ENCODE measurements around the gene ZNF333. TPM values are rescaled to one million over a fixed set of nuclear protein-coding genes. Genes with fewer than 3 reads are reported as not detected.

Gene ZNF333
- total RNA-seq, 1 donor from 2014 or later = 22.5 TPM

DNA sequence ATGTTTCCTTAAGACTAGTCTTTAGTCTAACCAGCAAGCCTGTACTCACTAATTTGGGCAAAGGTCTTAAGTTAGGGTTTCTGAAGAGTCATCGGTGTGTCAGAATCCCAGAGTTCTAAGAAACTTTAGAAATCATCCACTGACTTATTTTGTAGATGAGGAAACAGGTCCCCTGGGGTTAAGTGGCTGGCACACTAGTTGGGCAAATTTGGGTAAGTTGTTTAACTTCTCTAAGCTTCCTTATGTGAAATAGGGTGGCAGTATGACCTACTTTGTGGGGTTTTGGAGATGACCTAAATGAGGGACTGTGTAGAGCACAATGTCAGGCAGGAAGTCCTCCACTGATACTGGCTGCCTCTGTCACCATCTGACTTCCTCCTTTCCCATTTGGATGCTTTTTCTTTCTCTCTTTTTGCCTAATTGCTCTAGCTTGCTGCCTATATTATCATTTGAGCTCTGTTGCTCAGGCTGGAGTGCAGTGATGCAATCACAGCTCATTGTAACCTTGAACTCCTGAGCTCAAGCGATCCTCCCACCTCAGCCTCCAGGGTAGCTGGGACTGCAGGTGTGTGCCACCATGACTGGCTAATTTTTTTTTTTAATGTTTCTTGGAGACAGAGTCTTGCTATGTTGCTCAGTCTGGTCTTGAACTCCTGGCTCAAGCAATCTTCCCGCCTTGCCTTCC is 17.5 kb upstream of the ZNF333 start:
- DNase-seq (ENCODE audit: extremely low spot score, unreplicated experiment) = no peak
- no peak for TF ChIP-seq CTCF (conservative IDR thresholded peaks at IDR 0.05)
- H3K36me3 Mint-ChIP-seq = no peaks in the 10 kb centered on the region
- no peaks in the 10 kb centered on the region for H3K4me1 Mint-ChIP-seq (ENCODE audit: unreplicated experiment)
- H3K27me3 Mint-ChIP-seq = no peaks in the 10 kb centered on the region
- H3K4me3 Mint-ChIP-seq = no peak overlapping the region
- no peak overlapping the region for H3K27ac Mint-ChIP-seq
- H3K9me3 Mint-ChIP-seq = peaks cover under 1% of the 10 kb centered on the region

DNA sequence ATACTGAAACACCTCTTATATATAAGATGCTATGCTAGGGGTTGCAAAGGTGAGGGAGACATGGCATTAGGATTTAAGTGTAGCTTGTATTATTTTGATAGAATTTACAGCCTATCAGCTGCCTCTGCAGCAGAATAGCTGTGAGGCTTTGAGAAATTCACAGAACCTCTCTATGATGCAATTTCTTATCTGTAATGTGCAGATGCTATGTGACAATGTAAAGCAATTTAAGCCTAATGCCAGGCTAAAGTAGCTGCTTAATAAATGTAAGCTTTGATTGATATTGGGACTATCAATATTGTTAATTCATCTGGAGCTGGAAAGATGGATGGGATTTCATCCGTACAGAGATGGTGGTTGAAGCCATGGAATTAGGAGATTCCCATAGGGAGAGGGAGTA is 16.8 kb upstream of the ZNF333 start:
- Mint-ChIP-seq H3K4me1 (ENCODE audit: unreplicated experiment) (no peaks in the 10 kb centered on the region), H3K9me3 (no peaks in the 10 kb centered on the region), H3K27ac (no peak overlapping the region), H3K27me3 (no peaks in the 10 kb centered on the region), H3K36me3 (no peaks in the 10 kb centered on the region), H3K4me3 (no peak overlapping the region)
- DNase-seq (ENCODE audit: extremely low spot score, unreplicated experiment) = no peak
- TF ChIP-seq CTCF (conservative IDR thresholded peaks at IDR 0.05) = no peak

DNA sequence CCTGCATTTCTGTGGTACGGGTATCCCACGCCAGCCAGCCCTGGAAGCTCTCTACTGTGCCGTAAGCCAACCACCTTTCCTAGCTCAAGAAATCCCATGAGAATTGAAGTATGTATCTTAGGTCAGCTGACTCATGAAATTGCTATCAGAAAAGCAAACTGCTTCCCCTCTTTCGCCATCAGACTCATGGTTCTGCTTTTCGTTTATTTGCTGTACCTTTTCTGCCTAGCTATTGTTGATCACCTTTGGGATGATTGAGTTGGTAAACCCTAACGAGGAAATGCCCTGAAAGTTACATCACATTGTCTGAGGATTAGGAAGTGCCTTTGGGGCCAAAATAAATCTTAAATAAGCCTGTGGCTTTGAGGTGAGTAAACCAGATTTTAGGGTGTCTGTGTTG is 15.1 kb upstream of the ZNF333 start, which contains the start of gene ADGRE3:
TSS of gene ADGRE3 (minus strand) at position 81 of the 400 bp plus-strand sequence. CDS start at position 7, 74 bp downstream.
- H3K9me3 Mint-ChIP-seq = no peaks in the 10 kb centered on the region
- no peak for TF ChIP-seq CTCF (conservative IDR thresholded peaks at IDR 0.05)
- H3K27ac Mint-ChIP-seq = no peak within 1 kb of the TSS
- no peak for DNase-seq (ENCODE audit: extremely low spot score, unreplicated experiment)
- H3K27me3 Mint-ChIP-seq = no peaks in the 10 kb centered on the region
- no peak within 1 kb of the TSS for H3K4me3 Mint-ChIP-seq
- no peaks in the 10 kb centered on the region for H3K4me1 Mint-ChIP-seq (ENCODE audit: unreplicated experiment)
- no peaks in the 10 kb centered on the region for H3K36me3 Mint-ChIP-seq

DNA sequence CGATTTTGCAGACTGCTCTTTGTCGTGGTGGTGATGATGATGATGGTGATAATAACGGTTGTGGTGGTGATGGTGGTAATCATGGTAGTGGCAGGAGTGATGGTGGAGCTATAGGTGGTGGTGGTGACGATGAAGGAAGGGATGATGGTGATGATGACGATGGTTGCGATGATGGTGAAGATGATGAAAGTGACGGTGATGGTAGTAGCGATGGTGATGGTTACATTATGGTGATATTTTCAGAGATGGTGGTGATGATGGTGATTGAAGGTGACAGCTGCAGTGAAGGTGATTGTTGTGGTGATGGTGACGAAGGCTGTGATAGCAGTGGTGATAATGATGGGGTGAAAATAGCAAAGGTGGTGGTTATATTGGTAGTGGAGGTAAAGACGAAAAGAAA is 13.1 kb upstream of the ZNF333 start:
- no peak overlapping the region for H3K27ac Mint-ChIP-seq
- peaks cover 8% of the 10 kb centered on the region for H3K27me3 Mint-ChIP-seq
- DNase-seq (ENCODE audit: extremely low spot score, unreplicated experiment) = no peak
- H3K4me1 Mint-ChIP-seq (ENCODE audit: unreplicated experiment) = no peaks in the 10 kb centered on the region
- TF ChIP-seq CTCF (conservative IDR thresholded peaks at IDR 0.05) = no peak
- H3K4me3 Mint-ChIP-seq = no peak overlapping the region
- no peaks in the 10 kb centered on the region for H3K36me3 Mint-ChIP-seq
- no peaks in the 10 kb centered on the region for H3K9me3 Mint-ChIP-seq

DNA sequence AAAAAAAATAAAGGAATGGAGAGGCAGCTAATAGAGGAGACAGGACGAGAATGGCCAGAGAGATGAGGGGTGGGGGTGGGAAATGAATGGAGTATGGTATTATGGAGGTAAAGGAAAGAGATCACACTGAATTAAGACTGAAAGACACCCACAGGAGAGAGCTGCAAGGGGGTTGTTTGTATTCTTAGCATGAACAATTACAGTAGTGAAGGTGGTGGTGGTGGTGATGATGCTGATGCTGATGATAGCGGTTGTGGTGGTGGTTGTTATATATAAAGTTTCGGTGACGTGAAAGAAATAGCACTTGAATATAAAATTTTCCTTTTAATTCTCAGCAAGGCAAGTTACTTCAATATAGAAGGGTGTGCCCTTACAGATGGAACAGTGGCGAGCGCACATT is 12.4 kb upstream of the ZNF333 start:
- Mint-ChIP-seq H3K27me3 (peaks cover 14% of the 10 kb centered on the region), H3K4me3 (no peak overlapping the region), H3K27ac (no peak overlapping the region), H3K9me3 (no peaks in the 10 kb centered on the region), H3K36me3 (no peaks in the 10 kb centered on the region), H3K4me1 (ENCODE audit: unreplicated experiment) (no peaks in the 10 kb centered on the region)
- no peak for DNase-seq (ENCODE audit: extremely low spot score, unreplicated experiment)
- no peak for TF ChIP-seq CTCF (conservative IDR thresholded peaks at IDR 0.05)
